WTC11 (cell line): ENCODE results near the gene SBNO2.
"Not testable (repeated sequence)": the region's sequence is repeated elsewhere in the genome, so short reads cannot be mapped to it uniquely, and the experiment has no call there.

ENCODE experiments used
- CREM ChIP-seq: sonication (generic); formaldehyde crosslinking; IDR thresholded peaks from 2 replicates; pipeline ENCODE4 v1.8.1; 2022; ENCODE audit warnings: mild to moderate bottlenecking, missing genetic modification reagents, moderate library complexity
- KAT7 ChIP-seq: sonication (generic); formaldehyde crosslinking; IDR thresholded peaks from 2 replicates; pipeline ENCODE4 v1.8.1; 2023; ENCODE audit warnings: missing genetic modification reagents, mild to moderate bottlenecking, borderline replicate concordance
- TF ChIP-seq, protein P1 (sequence below): fragments of 200-600 bp; IDR thresholded peaks from 2 replicates; pipeline ENCODE4 v1.8.0; 2022; ENCODE audit warnings: antibody characterized with exemption

DNA sequence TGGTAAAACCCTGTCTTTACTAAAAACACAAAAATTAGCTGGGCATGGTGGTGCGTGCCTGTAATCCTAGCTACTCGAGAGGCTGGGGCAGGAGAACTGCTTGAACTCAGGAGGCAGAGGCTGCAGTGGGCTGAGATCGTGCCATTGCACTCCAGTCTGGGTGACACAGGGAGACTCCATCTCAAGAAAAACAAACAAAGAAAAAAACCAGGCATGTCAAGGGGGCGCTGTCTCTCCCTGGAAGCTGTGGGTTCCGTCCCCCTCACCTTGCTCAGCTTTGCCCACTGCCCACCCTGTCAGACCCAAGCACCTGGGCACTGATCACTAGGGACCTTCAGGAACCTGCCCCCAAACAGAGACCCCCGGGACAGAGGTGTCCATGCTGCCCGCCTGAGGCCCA, 45.0 kb downstream of the SBNO2 start:
- not testable (repeated sequence) for TF ChIP-seq KAT7, CREM (CRISPR knock-in tag)
- TF ChIP-seq, protein P1, sequence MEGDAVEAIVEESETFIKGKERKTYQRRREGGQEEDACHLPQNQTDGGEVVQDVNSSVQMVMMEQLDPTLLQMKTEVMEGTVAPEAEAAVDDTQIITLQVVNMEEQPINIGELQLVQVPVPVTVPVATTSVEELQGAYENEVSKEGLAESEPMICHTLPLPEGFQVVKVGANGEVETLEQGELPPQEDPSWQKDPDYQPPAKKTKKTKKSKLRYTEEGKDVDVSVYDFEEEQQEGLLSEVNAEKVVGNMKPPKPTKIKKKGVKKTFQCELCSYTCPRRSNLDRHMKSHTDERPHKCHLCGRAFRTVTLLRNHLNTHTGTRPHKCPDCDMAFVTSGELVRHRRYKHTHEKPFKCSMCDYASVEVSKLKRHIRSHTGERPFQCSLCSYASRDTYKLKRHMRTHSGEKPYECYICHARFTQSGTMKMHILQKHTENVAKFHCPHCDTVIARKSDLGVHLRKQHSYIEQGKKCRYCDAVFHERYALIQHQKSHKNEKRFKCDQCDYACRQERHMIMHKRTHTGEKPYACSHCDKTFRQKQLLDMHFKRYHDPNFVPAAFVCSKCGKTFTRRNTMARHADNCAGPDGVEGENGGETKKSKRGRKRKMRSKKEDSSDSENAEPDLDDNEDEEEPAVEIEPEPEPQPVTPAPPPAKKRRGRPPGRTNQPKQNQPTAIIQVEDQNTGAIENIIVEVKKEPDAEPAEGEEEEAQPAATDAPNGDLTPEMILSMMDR = not testable (repeated sequence)
